ENCODE results near the gene ZNF580.

DNA sequence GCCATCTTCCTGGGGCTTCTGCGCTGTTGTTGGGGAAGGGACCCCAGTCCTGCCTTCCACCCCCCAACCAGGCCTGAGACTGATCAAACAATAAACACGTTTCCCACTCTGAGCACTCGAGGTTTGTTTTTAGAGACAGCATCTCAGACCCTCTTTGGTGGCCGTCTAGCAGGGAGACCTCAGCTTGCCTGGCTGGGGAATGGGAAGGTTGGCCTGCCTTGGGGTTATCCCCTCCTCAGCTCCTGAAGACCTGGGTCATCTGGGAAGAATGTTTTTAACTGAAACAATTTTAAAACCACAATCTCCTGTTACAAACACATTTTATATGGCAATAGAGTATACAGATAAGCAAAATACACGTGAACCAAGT lies 4.7 kb downstream of the ZNF580 start:
- TF ChIP-seq POLR2AphosphoS5 (IDR thresholded peaks at IDR 0.05; ENCODE audit: low read depth, low read length) (no peak), JUND (IDR thresholded peaks at IDR 0.05; ENCODE audit: low read length) (no peak), CEBPB (IDR thresholded peaks at IDR 0.05; ENCODE audit: low read depth, low read length) (no peak), RXRA (IDR thresholded peaks at IDR 0.05; ENCODE audit: insufficient read depth, low read depth, low read length) (no peak), POLR2A (IDR thresholded peaks at IDR 0.05; ENCODE audit: control extremely low read depth in 1 of 2, low read depth in 2 of 2, low read length in 2 of 2) (no peak), SAP30 (IDR thresholded peaks at IDR 0.05; ENCODE audit: insufficient read depth, insufficient replicate concordance, low read length) (no peak), YY1 (IDR thresholded peaks at IDR 0.05; ENCODE audit: low read depth, low read length) (no peak), NANOG (IDR thresholded peaks at IDR 0.05; ENCODE audit: insufficient read depth, low read depth, low read length, poor library complexity, severe bottlenecking) (no peak), NRF1 (IDR thresholded peaks at IDR 0.05; ENCODE audit: low read depth, low read length) (no peak)
- TF ChIP-seq, protein P1, sequence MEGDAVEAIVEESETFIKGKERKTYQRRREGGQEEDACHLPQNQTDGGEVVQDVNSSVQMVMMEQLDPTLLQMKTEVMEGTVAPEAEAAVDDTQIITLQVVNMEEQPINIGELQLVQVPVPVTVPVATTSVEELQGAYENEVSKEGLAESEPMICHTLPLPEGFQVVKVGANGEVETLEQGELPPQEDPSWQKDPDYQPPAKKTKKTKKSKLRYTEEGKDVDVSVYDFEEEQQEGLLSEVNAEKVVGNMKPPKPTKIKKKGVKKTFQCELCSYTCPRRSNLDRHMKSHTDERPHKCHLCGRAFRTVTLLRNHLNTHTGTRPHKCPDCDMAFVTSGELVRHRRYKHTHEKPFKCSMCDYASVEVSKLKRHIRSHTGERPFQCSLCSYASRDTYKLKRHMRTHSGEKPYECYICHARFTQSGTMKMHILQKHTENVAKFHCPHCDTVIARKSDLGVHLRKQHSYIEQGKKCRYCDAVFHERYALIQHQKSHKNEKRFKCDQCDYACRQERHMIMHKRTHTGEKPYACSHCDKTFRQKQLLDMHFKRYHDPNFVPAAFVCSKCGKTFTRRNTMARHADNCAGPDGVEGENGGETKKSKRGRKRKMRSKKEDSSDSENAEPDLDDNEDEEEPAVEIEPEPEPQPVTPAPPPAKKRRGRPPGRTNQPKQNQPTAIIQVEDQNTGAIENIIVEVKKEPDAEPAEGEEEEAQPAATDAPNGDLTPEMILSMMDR (IDR thresholded peaks at IDR 0.05; ENCODE audit: control extremely low read depth in 1 of 3, insufficient read depth in 1 of 3, low read depth in 1 of 3, low read length in 3 of 3): no peak

Measured in H1 (cell line).